HepG2 (cell line): ENCODE data around the gene MRPL34. TPM values are rescaled to one million over a fixed set of nuclear protein-coding genes. Genes with fewer than 3 reads are reported as not detected.

ENCODE experiments used
- EZH2 ChIP-seq: conservative IDR thresholded peaks from 2 replicates; pipeline ENCODE4 v1.6.1; 2012; ENCODE audit warnings: mild to moderate bottlenecking, low read depth, low read length, moderate library complexity
- GTF2F1 ChIP-seq: fragments of 150-350 bp; IDR thresholded peaks from 2 replicates; pipeline ENCODE4 v1.6.1; 2014; ENCODE audit warnings: low read length
- GTF3A ChIP-seq: sonication (generic); formaldehyde crosslinking; conservative IDR thresholded peaks from 2 replicates; pipeline ENCODE4 v1.4.0; 2020; ENCODE audit warnings: mild to moderate bottlenecking, missing genetic modification reagents
- HDAC2 ChIP-seq: sonication (generic); formaldehyde crosslinking; IDR thresholded peaks from 2 replicates; pipeline ENCODE4 v1.4.0; 2020; ENCODE audit warnings: missing genetic modification reagents
- ONECUT2 ChIP-seq: sonication (generic); formaldehyde crosslinking; IDR thresholded peaks from 2 replicates; pipeline ENCODE4 v1.4.0; 2020; ENCODE audit warnings: missing genetic modification reagents
- RFXANK ChIP-seq: IDR thresholded peaks from 2 replicates; pipeline ENCODE4 v1.6.1; 2016
- ZKSCAN5 ChIP-seq: sonication (generic); formaldehyde crosslinking; IDR thresholded peaks from 2 replicates; pipeline ENCODE4 v1.5.1; 2020; ENCODE audit warnings: mild to moderate bottlenecking, missing genetic modification reagents
- ZNF441 ChIP-seq: sonication (generic); formaldehyde crosslinking; IDR thresholded peaks from 2 replicates; pipeline ENCODE4 v1.7.0; 2021; ENCODE audit warnings: missing genetic modification reagents, borderline replicate concordance
- ZNF607 ChIP-seq: sonication (generic); formaldehyde crosslinking; IDR thresholded peaks from 2 replicates; pipeline ENCODE4 v1.5.1; 2020; ENCODE audit warnings: missing genetic modification reagents, mild to moderate bottlenecking, borderline replicate concordance
- ZNF629 ChIP-seq: sonication (generic); formaldehyde crosslinking; conservative IDR thresholded peaks from 2 replicates; pipeline ENCODE4 v1.5.0; 2020; ENCODE audit warnings: missing genetic modification reagents
- ZNF709 ChIP-seq: sonication (generic); formaldehyde crosslinking; IDR thresholded peaks from 2 replicates; pipeline ENCODE4 v1.5.0; 2020; ENCODE audit warnings: mild to moderate bottlenecking, missing genetic modification reagents
- ZNF75D ChIP-seq: sonication (generic); formaldehyde crosslinking; IDR thresholded peaks from 2 replicates; pipeline ENCODE4 v1.8.1; 2023; ENCODE audit warnings: missing genetic modification reagents, mild to moderate bottlenecking, borderline replicate concordance
- ZSCAN29 ChIP-seq: sonication (generic); formaldehyde crosslinking; conservative IDR thresholded peaks from 2 replicates; pipeline ENCODE4 v1.4.0; 2020; ENCODE audit warnings: mild to moderate bottlenecking, missing genetic modification reagents
- polyA plus RNA-seq, 8 experiments: library from polyadenylated mRNA; depleted of rRNA in 3 of 8; stranded (reverse) in 7 of 8; unstranded in 1 of 8; fragments of >200 nt; fragmentation: Illumina TruSeq in 4 of 8; extraction: Trizol in 4 of 8; gene quantifications; 2 replicates each; pipeline versions ENCODE4 v1.2.1 to v1.2.3, GENCODE V29; 2011 to 2016; ENCODE audit warnings: low read depth in 4 of 8, missing spikeins in 1 of 8, mixed read lengths in 1 of 8; ENCODE audit not compliant: insufficient read depth in 1 of 8
- total RNA-seq, 5 experiments: library from RNA; depleted of rRNA; stranded (reverse); fragments of >200 nt; fragmentation: Illumina TruSeq; extraction: Trizol; gene quantifications; 2 replicates each; pipeline ENCODE4 v1.2.3, GENCODE V29; 2016; ENCODE audit warnings: low read depth in 1 of 5
- TF ChIP-seq, protein P1 (sequence below), 2 experiments: IDR thresholded peaks; 2 replicates each; pipeline ENCODE4 v1.6.1; 2011 to 2012; ENCODE audit warnings: low read length in 2 of 2, borderline replicate concordance in 1 of 2, low read depth in 1 of 2, mild to moderate bottlenecking in 1 of 2, moderate library complexity in 1 of 2
- TF ChIP-seq, protein P2 (sequence below): sonication (generic); formaldehyde crosslinking; IDR thresholded peaks from 2 replicates; pipeline ENCODE4 v1.5.1; 2020; ENCODE audit warnings: mild to moderate bottlenecking, missing genetic modification reagents, moderate library complexity
- TF ChIP-seq, protein P3 (sequence below): sonication (generic); formaldehyde crosslinking; IDR thresholded peaks from 2 replicates; pipeline ENCODE4 v1.5.0; 2020; ENCODE audit warnings: mild to moderate bottlenecking, missing genetic modification reagents, borderline replicate concordance

The MRPL34 gene
- total and polyA plus RNA-seq, 2 of the 13 experiments (the other 11 are each of a cell fraction or from before 2014, with no cell fraction given) = 74.0 to 77.3 TPM

DNA sequence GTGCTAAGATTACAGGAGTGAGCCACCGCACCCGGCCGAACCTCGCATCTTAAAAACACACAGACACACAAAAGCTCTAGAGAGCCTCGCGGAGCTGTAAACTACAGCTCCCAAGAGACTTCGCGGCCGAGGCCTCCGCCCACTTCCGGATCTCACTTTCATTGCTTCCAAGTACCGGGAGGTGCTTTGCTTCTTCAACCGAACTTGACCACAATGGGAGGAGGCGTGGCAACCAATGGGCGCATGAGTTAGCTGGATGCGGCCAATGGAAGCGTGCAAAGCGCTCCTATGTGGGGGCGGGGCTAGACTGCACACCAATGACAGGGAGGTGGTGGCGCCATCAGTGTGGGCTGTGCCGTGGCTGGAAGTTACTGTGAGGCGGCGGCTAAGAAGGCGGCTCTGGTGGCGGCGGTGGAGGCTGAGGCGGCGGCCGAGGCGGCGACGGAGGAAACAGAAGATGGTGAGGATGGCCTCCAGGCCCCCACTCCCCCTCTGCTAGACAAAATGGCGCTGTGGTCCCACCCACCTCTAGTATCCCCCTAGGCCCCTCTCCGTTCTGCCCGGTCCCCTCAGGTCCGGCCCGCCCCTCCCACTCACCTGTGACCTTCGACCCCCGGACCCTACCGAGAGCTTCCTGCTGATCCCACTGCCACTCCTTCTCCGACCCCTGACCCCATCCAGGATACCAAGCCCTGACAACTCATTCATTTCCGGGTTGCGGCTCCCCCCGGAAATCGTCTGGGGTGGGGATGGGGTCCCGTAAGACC is 3.7 kb downstream of the MRPL34 start, which contains the start of gene DDA1 (continued):
- TF ChIP-seq, protein P1, sequence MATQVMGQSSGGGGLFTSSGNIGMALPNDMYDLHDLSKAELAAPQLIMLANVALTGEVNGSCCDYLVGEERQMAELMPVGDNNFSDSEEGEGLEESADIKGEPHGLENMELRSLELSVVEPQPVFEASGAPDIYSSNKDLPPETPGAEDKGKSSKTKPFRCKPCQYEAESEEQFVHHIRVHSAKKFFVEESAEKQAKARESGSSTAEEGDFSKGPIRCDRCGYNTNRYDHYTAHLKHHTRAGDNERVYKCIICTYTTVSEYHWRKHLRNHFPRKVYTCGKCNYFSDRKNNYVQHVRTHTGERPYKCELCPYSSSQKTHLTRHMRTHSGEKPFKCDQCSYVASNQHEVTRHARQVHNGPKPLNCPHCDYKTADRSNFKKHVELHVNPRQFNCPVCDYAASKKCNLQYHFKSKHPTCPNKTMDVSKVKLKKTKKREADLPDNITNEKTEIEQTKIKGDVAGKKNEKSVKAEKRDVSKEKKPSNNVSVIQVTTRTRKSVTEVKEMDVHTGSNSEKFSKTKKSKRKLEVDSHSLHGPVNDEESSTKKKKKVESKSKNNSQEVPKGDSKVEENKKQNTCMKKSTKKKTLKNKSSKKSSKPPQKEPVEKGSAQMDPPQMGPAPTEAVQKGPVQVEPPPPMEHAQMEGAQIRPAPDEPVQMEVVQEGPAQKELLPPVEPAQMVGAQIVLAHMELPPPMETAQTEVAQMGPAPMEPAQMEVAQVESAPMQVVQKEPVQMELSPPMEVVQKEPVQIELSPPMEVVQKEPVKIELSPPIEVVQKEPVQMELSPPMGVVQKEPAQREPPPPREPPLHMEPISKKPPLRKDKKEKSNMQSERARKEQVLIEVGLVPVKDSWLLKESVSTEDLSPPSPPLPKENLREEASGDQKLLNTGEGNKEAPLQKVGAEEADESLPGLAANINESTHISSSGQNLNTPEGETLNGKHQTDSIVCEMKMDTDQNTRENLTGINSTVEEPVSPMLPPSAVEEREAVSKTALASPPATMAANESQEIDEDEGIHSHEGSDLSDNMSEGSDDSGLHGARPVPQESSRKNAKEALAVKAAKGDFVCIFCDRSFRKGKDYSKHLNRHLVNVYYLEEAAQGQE (IDR thresholded peaks at IDR 0.05; ENCODE audit: borderline replicate concordance in 1 of 2, low read depth in 1 of 2, low read length in 2 of 2) = no peak
- no peak for TF ChIP-seq ZKSCAN5 (CRISPR knock-in tag)
- TF ChIP-seq ONECUT2 (CRISPR knock-in tag) = no peak
- no peak for TF ChIP-seq ZNF75D
- no peak for TF ChIP-seq EZH2
- TF ChIP-seq, protein P2, sequence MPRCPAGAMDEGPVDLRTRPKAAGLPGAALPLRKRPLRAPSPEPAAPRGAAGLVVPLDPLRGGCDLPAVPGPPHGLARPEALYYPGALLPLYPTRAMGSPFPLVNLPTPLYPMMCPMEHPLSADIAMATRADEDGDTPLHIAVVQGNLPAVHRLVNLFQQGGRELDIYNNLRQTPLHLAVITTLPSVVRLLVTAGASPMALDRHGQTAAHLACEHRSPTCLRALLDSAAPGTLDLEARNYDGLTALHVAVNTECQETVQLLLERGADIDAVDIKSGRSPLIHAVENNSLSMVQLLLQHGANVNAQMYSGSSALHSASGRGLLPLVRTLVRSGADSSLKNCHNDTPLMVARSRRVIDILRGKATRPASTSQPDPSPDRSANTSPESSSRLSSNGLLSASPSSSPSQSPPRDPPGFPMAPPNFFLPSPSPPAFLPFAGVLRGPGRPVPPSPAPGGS (CRISPR knock-in tag) = 0 out of 2 replicates have a peak, but pooled peaks have one; percentile 28
- TF ChIP-seq, protein P3, sequence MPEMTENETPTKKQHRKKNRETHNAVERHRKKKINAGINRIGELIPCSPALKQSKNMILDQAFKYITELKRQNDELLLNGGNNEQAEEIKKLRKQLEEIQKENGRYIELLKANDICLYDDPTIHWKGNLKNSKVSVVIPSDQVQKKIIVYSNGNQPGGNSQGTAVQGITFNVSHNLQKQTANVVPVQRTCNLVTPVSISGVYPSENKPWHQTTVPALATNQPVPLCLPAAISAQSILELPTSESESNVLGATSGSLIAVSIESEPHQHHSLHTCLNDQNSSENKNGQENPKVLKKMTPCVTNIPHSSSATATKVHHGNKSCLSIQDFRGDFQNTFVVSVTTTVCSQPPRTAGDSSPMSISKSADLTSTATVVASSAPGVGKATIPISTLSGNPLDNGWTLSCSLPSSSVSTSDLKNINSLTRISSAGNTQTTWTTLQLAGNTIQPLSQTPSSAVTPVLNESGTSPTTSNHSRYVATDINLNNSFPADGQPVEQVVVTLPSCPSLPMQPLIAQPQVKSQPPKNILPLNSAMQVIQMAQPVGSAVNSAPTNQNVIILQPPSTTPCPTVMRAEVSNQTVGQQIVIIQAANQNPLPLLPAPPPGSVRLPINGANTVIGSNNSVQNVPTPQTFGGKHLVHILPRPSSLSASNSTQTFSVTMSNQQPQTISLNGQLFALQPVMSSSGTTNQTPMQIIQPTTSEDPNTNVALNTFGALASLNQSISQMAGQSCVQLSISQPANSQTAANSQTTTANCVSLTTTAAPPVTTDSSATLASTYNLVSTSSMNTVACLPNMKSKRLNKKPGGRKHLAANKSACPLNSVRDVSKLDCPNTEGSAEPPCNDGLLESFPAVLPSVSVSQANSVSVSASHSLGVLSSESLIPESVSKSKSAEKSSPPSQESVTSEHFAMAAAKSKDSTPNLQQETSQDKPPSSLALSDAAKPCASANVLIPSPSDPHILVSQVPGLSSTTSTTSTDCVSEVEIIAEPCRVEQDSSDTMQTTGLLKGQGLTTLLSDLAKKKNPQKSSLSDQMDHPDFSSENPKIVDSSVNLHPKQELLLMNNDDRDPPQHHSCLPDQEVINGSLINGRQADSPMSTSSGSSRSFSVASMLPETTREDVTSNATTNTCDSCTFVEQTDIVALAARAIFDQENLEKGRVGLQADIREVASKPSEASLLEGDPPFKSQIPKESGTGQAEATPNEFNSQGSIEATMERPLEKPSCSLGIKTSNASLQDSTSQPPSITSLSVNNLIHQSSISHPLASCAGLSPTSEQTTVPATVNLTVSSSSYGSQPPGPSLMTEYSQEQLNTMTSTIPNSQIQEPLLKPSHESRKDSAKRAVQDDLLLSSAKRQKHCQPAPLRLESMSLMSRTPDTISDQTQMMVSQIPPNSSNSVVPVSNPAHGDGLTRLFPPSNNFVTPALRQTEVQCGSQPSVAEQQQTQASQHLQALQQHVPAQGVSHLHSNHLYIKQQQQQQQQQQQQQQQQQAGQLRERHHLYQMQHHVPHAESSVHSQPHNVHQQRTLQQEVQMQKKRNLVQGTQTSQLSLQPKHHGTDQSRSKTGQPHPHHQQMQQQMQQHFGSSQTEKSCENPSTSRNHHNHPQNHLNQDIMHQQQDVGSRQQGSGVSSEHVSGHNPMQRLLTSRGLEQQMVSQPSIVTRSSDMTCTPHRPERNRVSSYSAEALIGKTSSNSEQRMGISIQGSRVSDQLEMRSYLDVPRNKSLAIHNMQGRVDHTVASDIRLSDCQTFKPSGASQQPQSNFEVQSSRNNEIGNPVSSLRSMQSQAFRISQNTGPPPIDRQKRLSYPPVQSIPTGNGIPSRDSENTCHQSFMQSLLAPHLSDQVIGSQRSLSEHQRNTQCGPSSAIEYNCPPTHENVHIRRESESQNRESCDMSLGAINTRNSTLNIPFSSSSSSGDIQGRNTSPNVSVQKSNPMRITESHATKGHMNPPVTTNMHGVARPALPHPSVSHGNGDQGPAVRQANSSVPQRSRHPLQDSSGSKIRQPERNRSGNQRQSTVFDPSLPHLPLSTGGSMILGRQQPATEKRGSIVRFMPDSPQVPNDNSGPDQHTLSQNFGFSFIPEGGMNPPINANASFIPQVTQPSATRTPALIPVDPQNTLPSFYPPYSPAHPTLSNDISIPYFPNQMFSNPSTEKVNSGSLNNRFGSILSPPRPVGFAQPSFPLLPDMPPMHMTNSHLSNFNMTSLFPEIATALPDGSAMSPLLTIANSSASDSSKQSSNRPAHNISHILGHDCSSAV = no peak
- no peak for TF ChIP-seq GTF3A
- no peak for TF ChIP-seq HDAC2 (CRISPR knock-in tag)
- TF ChIP-seq ZNF441 = no peak
- TF ChIP-seq RFXANK (CRISPR knock-in tag) = no peak; the same call in 1 of the 2 replicates
- TF ChIP-seq ZNF629 = no peak
- TF ChIP-seq GTF2F1 = no peak
- peak; percentile 76; the same call in 1 of the 2 replicates for TF ChIP-seq ZNF709
- no peak for TF ChIP-seq ZSCAN29 (CRISPR knock-in tag)
- TF ChIP-seq ZNF607 (CRISPR knock-in tag) = peak; percentile 36; the same call in 1 of the 2 replicates
